ENCODE results near the gene ENTPD6.
"Not testable (repeated sequence)": the region's sequence is repeated elsewhere in the genome, so short reads cannot be mapped to it uniquely, and the experiment has no call there.

Gene ENTPD6

GRCh38 chr20:25195014-25195961 lies at the start of gene ENTPD6:
TSS of gene ENTPD6 (plus strand) at chr20:25195712. CDS start at chr20:25206537, 10,825 bp downstream.
- DNase-seq (ENCODE audit: low spot score), result peak; percentile 99

GRCh38 chr20:25146976-25147375 lies 48.5 kb upstream of the ENTPD6 start:
- no peak for DNase-seq (ENCODE audit: low spot score)

- no peak for DNase-seq (ENCODE audit: low spot score)
Measured at GRCh38 chr20:25147716-25148115, 47.8 kb upstream of the ENTPD6 start.

GRCh38 chr20:25148181-25148981 lies 47.1 kb upstream of the ENTPD6 start:
- no peak for DNase-seq (ENCODE audit: low spot score)

GRCh38 chr20:25148982-25149846 lies 46.3 kb upstream of the ENTPD6 start:
- no peak for DNase-seq (ENCODE audit: low spot score)

- DNase-seq (ENCODE audit: low spot score), result no peak
Measured at GRCh38 chr20:25150016-25150415, 45.5 kb upstream of the ENTPD6 start.

GRCh38 chr20:25158043-25158442 lies 37.5 kb upstream of the ENTPD6 start:
- no peak for DNase-seq (ENCODE audit: low spot score)

GRCh38 chr20:25160467-25160866 lies 35.0 kb upstream of the ENTPD6 start:
- DNase-seq (ENCODE audit: low spot score), result no peak

GRCh38 chr20:25160897-25161296 lies 34.6 kb upstream of the ENTPD6 start:
- no peak for DNase-seq (ENCODE audit: low spot score)

GRCh38 chr20:25165128-25165527 lies 30.4 kb upstream of the ENTPD6 start:
- no peak for DNase-seq (ENCODE audit: low spot score)

- not testable (repeated sequence) for DNase-seq (ENCODE audit: low spot score)
Measured at GRCh38 chr20:25166105-25166782, 29.3 kb upstream of the ENTPD6 start.

- no peak for DNase-seq (ENCODE audit: low spot score)
Measured at GRCh38 chr20:25173321-25173720, 22.2 kb upstream of the ENTPD6 start.

GRCh38 chr20:25173886-25174308 lies 21.6 kb upstream of the ENTPD6 start:
- no peak for DNase-seq (ENCODE audit: low spot score)

GRCh38 chr20:25176184-25176583 lies 19.3 kb upstream of the ENTPD6 start:
- DNase-seq (ENCODE audit: low spot score), result no peak

GRCh38 chr20:25177890-25178321 lies 17.6 kb upstream of the ENTPD6 start:
- DNase-seq (ENCODE audit: low spot score), result no peak

- DNase-seq (ENCODE audit: low spot score), result peak; percentile 68
Measured at GRCh38 chr20:25178563-25179438, 16.7 kb upstream of the ENTPD6 start.

GRCh38 chr20:25179439-25180089 lies 15.9 kb upstream of the ENTPD6 start:
- DNase-seq (ENCODE audit: low spot score), result no peak

GRCh38 chr20:25184391-25184790 lies 11.1 kb upstream of the ENTPD6 start:
- DNase-seq (ENCODE audit: low spot score), result not testable (repeated sequence)

GRCh38 chr20:25187220-25187619 lies 8.3 kb upstream of the ENTPD6 start:
- DNase-seq (ENCODE audit: low spot score), result no peak

GRCh38 chr20:25187635-25188034 lies 7.9 kb upstream of the ENTPD6 start:
- no peak for DNase-seq (ENCODE audit: low spot score)

All from HuH-7 (cell line).